H9 (cell line): ENCODE data around the gene PPP2R5E. TPM values are rescaled to one million over a fixed set of nuclear protein-coding genes. Genes with fewer than 3 reads are reported as not detected.

Experiments used
- DNase-seq: peaks from one replicate; pipeline ENCODE4 v3.0.0-alpha.2; 2017
- H2AFZ ChIP-seq: one replicate; pipeline ENCODE4 v1.6.1; 2013; ENCODE audit warnings: mild to moderate bottlenecking, low read length, control low read depth, moderate library complexity
- H2AK5ac ChIP-seq: 2 replicates; pipeline ENCODE4 v1.6.1; 2013; ENCODE audit warnings: low read length, control low read depth, mixed read lengths; ENCODE audit not compliant: insufficient read length
- H2BK120ac ChIP-seq: one replicate; pipeline ENCODE4 v1.6.1; 2013; ENCODE audit warnings: low read depth, mild to moderate bottlenecking, low read length, control low read depth, inconsistent platforms; ENCODE audit not compliant: poor library complexity, severe bottlenecking
- H2BK12ac ChIP-seq: 2 replicates; pipeline ENCODE4 v1.6.1; 2013; ENCODE audit warnings: low read length, control low read depth, mixed read lengths, low read depth; ENCODE audit not compliant: insufficient read length
- H2BK15ac ChIP-seq: 2 replicates; pipeline ENCODE4 v1.6.1; 2013; ENCODE audit warnings: low read depth, low read length, control low read depth
- H2BK20ac ChIP-seq: one replicate; pipeline ENCODE4 v1.6.1; 2013; ENCODE audit warnings: low read depth, mild to moderate bottlenecking, low read length, control low read depth, inconsistent platforms; ENCODE audit not compliant: poor library complexity, severe bottlenecking
- H2BK5ac ChIP-seq: 2 replicates; pipeline ENCODE4 v1.6.1; 2013; ENCODE audit warnings: low read length, control low read depth, mixed read lengths; ENCODE audit not compliant: insufficient read length
- H3K14ac ChIP-seq: 2 replicates; pipeline ENCODE4 v1.6.1; 2013; ENCODE audit warnings: low read length, control low read depth; ENCODE audit not compliant: insufficient read depth
- H3K18ac ChIP-seq: 2 replicates; pipeline ENCODE4 v1.6.1; 2013; ENCODE audit warnings: low read depth, mild to moderate bottlenecking, mixed read lengths, low read length, control low read depth; ENCODE audit not compliant: insufficient read length
- H3K23ac ChIP-seq: 2 replicates; pipeline ENCODE4 v1.6.1; 2013; ENCODE audit warnings: low read length, control low read depth, mixed read lengths, low read depth; ENCODE audit not compliant: insufficient read length
- H3K23me2 ChIP-seq: 2 replicates; pipeline ENCODE4 v1.6.1; 2013; ENCODE audit warnings: low read depth, mild to moderate bottlenecking, mixed read lengths, low read length, control low read depth; ENCODE audit not compliant: insufficient read length, poor library complexity, severe bottlenecking
- H3K27ac ChIP-seq: 2 replicates; pipeline ENCODE4 v1.5.1; 2013; ENCODE audit warnings: low read length, control low read depth, mixed read lengths, low read depth; ENCODE audit not compliant: insufficient read length
- H3K27me3 ChIP-seq: 2 replicates; pipeline ENCODE4 v1.6.1; 2013; ENCODE audit warnings: low read length, control low read depth, inconsistent platforms; ENCODE audit not compliant: insufficient read depth
- H3K4ac ChIP-seq: 2 replicates; pipeline ENCODE4 v1.6.1; 2013; ENCODE audit warnings: low read depth, mild to moderate bottlenecking, control low read depth, inconsistent platforms, low read length, moderate library complexity
- H3K4me1 ChIP-seq: 2 replicates; pipeline ENCODE4 v1.6.1; 2013; ENCODE audit warnings: low read length, control low read depth, inconsistent platforms; ENCODE audit not compliant: insufficient read depth
- H3K4me2 ChIP-seq: 2 replicates; pipeline ENCODE4 v1.6.1; 2013; ENCODE audit warnings: low read length, control low read depth, mixed read lengths; ENCODE audit not compliant: insufficient read length, insufficient read depth
- H3K56ac ChIP-seq: 2 replicates; pipeline ENCODE4 v1.6.1; 2013; ENCODE audit warnings: low read depth, mild to moderate bottlenecking, mixed read lengths, low read length, control low read depth; ENCODE audit not compliant: insufficient read length
- H3K79me1 ChIP-seq: 2 replicates; pipeline ENCODE4 v1.6.1; 2013; ENCODE audit warnings: low read depth, mild to moderate bottlenecking, moderate library complexity, low read length, control low read depth, inconsistent platforms; ENCODE audit not compliant: insufficient read depth, poor library complexity, severe bottlenecking
- H3K79me2 ChIP-seq: 2 replicates; pipeline ENCODE4 v1.6.1; 2013; ENCODE audit warnings: low read length, control low read depth, inconsistent platforms; ENCODE audit not compliant: insufficient read depth
- H3K9ac ChIP-seq: 2 replicates; pipeline ENCODE4 v1.6.1; 2013; ENCODE audit warnings: low read length, control low read depth, mixed read lengths; ENCODE audit not compliant: insufficient read length; ENCODE audit errors: extremely low read depth
- H3K9me3 ChIP-seq: one replicate; pipeline ENCODE4 v1.6.1; 2013; ENCODE audit warnings: low read depth, low read length, inconsistent platforms; ENCODE audit not compliant: control insufficient read depth
- H3T11ph ChIP-seq: one replicate; pipeline ENCODE4 v1.6.1; 2013; ENCODE audit warnings: mild to moderate bottlenecking, low read length, control low read depth, inconsistent platforms
- H4K20me1 ChIP-seq: one replicate; pipeline ENCODE4 v1.6.1; 2013; ENCODE audit not compliant: control insufficient read depth, insufficient read length, insufficient read depth
- H4K5ac ChIP-seq: 2 replicates; pipeline ENCODE4 v1.6.1; 2013; ENCODE audit warnings: low read depth, mild to moderate bottlenecking, mixed read lengths, low read length, control low read depth; ENCODE audit not compliant: insufficient read length
- H4K8ac ChIP-seq: replicated peaks from 2 replicates; pipeline ENCODE4 v1.6.1; 2013; ENCODE audit warnings: low read length, control low read depth, mixed read lengths, low read depth; ENCODE audit not compliant: insufficient read length
- H4K91ac ChIP-seq: 2 replicates; pipeline ENCODE4 v1.6.1; 2013; ENCODE audit warnings: low read depth, mild to moderate bottlenecking, moderate library complexity, mixed read lengths, low read length, control low read depth; ENCODE audit not compliant: insufficient read length
- H3K27ac Mint-ChIP-seq, 3 experiments: 2 replicates in 2 of 3; 3 replicates in 1 of 3; pipeline ENCODE4 v1.8.0; 2020 to 2021; ENCODE audit warnings: mixed read lengths in 3 of 3, mild to moderate bottlenecking in 1 of 3, moderate library complexity in 1 of 3
- H3K27me3 Mint-ChIP-seq: 2 replicates; pipeline ENCODE4 v1.8.0; 2021; ENCODE audit warnings: low read depth, mild to moderate bottlenecking, moderate library complexity, mixed read lengths
- H3K36me3 Mint-ChIP-seq, 3 experiments: 2 replicates in 2 of 3; 3 replicates in 1 of 3; pipeline ENCODE4 v1.8.0; 2020 to 2021; ENCODE audit warnings: low read depth in 3 of 3, mixed read lengths in 3 of 3; ENCODE audit not compliant: insufficient read depth in 1 of 3
- H3K4me1 Mint-ChIP-seq, 2 experiments: 2 replicates each; pipeline ENCODE4 v1.8.0; 2020; ENCODE audit warnings: mixed read lengths in 2 of 2
- H3K4me3 Mint-ChIP-seq, 2 experiments: 2 replicates in 1 of 2; 3 replicates in 1 of 2; pipeline ENCODE4 v1.8.0; 2020 to 2021; ENCODE audit warnings: mild to moderate bottlenecking in 2 of 2, mixed read lengths in 2 of 2, moderate library complexity in 1 of 2
- H3K9me3 Mint-ChIP-seq, 2 experiments: 2 replicates in 1 of 2; 3 replicates in 1 of 2; pipeline ENCODE4 v1.8.0; 2020; ENCODE audit warnings: mild to moderate bottlenecking in 2 of 2, mixed read lengths in 2 of 2, moderate library complexity in 1 of 2
- CTCF ChIP-seq: fragments of 200-600 bp; sonication (generic); conservative IDR thresholded peaks from 3 replicates; pipeline ENCODE4 v1.8.0; 2021; ENCODE audit warnings: antibody characterized with exemption, mild to moderate bottlenecking
- WGBS: extraction: QIAGEN DNeasy Blood & Tissue Kit; methylation state at CpG from one replicate; pipeline ENCODE4 v1.1.7; 2013; ENCODE audit warnings: missing lambda C conversion rate, low lambda C conversion rate, mixed read lengths; ENCODE audit not compliant: insufficient read length; ENCODE audit errors: extremely low coverage; 5-methylcytosine and 5-hydroxymethylcytosine counted together
- total RNA-seq: library from RNA; stranded (reverse); gene quantifications from 2 replicates; pipeline ENCODE4 v1.2.1, GENCODE V29; 2021

The PPP2R5E gene
- total RNA-seq, 1 experiment from 2014 or later = 65.8 TPM

- Histone ChIP-seq H3K18ac (no peak overlapping the region), H3K79me1 (no peaks in the 10 kb centered on the region), H4K91ac (no peak overlapping the region), H2BK120ac (no peak overlapping the region), H3K56ac (no peak overlapping the region), H3K27ac (no peak overlapping the region), H3K79me2 (no peaks in the 10 kb centered on the region), H2BK12ac (no peak overlapping the region), H2BK20ac (no peak overlapping the region), H3K9me3 (no peaks in the 10 kb centered on the region), H2BK15ac (no peak overlapping the region), H4K5ac (no peak overlapping the region), H2BK5ac (no peak overlapping the region), H3K23ac (no peak overlapping the region), H3K4ac (no peak overlapping the region), H4K20me1 (no peaks in the 10 kb centered on the region), H2AFZ (no peak overlapping the region), H3K4me2 (no peak overlapping the region), H3K23me2 (no peaks in the 10 kb centered on the region), H2AK5ac (no peak overlapping the region), H3K27me3 (no peaks in the 10 kb centered on the region), H3K14ac (no peak overlapping the region), H3K9ac (no peak overlapping the region), H4K8ac (no peak overlapping the region), H3T11ph (no peak overlapping the region), H3K4me1 (no peaks in the 10 kb centered on the region)
- DNase-seq = no peak
- no peak for TF ChIP-seq CTCF
- no peaks in the 10 kb centered on the region for H3K4me1 Mint-ChIP-seq
- no peaks in the 10 kb centered on the region for H3K36me3 Mint-ChIP-seq
- H3K27ac Mint-ChIP-seq = no peak overlapping the region
- no CpG with 5 or more reads among the region's 3 CpGs for WGBS
- H3K4me3 Mint-ChIP-seq = no peak overlapping the region
- H3K9me3 Mint-ChIP-seq = no peaks in the 10 kb centered on the region
- peaks cover 3% of the 10 kb centered on the region; the same call in 1 of the 2 replicates for H3K27me3 Mint-ChIP-seq
These were observed 19.2 kb upstream of the PPP2R5E start for GRCh38 chr14:63562405-63562804.
